GM18505 (cell line): ENCODE results near the gene GRID1.

Source experiments
- ATAC-seq: cut with Tn5 transposase; IDR thresholded peaks from one replicate; pipeline ENCODE4 v1.9.1; 2021; ENCODE audit not compliant: unreplicated experiment
- POLR2A ChIP-seq: IDR thresholded peaks from 4 replicates; pipeline ENCODE4 v1.6.1; 2011; ENCODE audit warnings: borderline replicate concordance; ENCODE audit not compliant: insufficient read depth, insufficient read length; ENCODE audit errors: extremely low read depth

GRID1 gene

GRCh38 chr10:86349474-86349873, 17.1 kb downstream of the GRID1 start:
- no peak for TF ChIP-seq POLR2A
- no peak for ATAC-seq

- ATAC-seq = no peak
- TF ChIP-seq POLR2A = no peak
Observed at GRCh38 chr10:86348321-86349210, 18.0 kb downstream of the GRID1 start.

DNA sequence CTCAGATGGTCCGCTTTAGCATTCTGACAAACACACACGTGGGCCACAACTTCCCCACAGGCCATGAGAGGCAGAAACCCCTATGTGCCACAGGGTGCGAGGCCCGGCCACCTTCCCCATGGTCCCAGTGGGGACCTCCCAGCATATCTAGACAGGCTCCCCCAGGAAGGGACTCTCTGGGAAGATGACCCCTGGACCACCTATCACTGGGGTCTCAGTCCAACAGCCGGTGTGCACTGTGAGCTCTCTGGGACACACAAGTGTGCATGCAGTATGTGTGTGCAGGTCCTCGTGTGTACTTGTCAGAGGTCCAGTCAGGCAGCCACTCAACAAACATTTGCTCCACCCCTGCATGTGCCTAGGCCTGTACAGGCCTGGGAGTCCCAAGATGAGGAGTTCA, 18.7 kb downstream of the GRID1 start:
- no peak for TF ChIP-seq POLR2A
- ATAC-seq = no peak

- no peak for ATAC-seq
- TF ChIP-seq POLR2A = no peak
Observed at GRCh38 chr10:86346799-86347665, 19.6 kb downstream of the GRID1 start.

- no peak for ATAC-seq
- TF ChIP-seq POLR2A = no peak
Observed at GRCh38 chr10:86345859-86346798, 20.5 kb downstream of the GRID1 start.

GRCh38 chr10:86345296-86345858, 21.2 kb downstream of the GRID1 start:
- ATAC-seq = no peak

DNA sequence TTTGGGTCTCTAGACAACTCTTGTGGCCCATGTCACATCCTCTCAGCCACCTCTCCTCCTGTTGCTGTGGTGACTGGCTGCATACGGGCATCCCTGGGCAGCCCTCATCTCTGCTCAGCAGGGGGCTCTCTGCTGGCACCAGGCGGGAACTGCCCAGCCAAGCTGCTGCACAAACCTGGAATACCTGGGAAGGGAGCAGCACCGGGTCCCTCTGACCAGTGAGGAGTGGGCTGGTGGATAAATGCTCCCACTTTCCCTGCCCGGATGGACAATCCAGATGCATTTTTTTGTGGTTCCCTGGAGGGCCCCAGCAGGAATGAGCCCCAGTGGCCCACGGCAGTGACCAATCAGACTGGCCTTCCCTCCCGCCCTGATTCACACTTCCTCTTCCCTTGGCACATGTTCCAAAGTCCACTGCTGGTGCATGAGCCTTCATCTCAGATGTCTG, 21.9 kb downstream of the GRID1 start:
- TF ChIP-seq POLR2A = no peak
- ATAC-seq = no peak

More at GRCh38 chr10:86345296-86345858, 21.2 kb downstream of the GRID1 start:
- TF ChIP-seq POLR2A = no peak

DNA sequence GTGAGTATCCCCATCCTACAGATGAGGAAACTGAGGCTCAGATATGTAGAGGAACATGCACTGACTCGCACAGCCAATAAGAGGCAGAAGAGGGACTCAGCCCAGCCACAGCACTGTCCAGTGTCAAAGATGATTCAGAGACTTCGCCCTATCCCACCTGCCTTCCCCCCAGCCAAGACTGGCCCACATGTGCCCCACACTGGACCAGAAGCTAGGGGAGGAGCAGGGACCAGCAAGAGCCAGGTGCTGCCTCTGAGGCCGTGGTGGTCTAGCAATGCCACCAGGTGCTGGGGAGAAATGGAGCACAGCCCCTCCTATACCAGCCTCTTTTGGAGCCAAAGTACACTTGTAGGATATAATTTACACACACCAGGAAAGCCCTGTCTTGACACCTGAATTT, 22.3 kb downstream of the GRID1 start:
- ATAC-seq = no peak
- no peak for TF ChIP-seq POLR2A

DNA sequence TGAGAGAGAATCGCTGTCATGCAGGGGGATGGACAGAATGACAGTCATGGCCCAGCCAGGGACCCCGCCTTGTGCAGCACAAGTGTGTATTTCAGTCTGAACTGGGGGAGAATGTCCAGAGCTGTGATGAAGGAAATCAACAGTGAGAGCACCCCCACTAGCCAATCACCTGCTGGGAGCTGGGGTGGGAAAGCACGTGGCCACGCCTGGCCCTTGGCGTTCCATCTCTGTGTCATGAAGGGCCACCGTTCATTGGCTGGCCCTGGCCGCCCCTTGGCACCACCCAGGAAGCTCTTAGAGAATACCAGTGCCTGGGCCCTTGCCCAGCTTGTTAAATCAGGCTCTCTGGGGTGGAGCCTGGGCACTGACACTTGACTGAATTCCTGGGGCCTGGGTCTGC, 22.8 kb downstream of the GRID1 start:
- no peak for TF ChIP-seq POLR2A
- no peak for ATAC-seq

- TF ChIP-seq POLR2A = no peak
- ATAC-seq = no peak
Observed at GRCh38 chr10:86342111-86342863, 24.3 kb downstream of the GRID1 start.

- no peak for ATAC-seq
- TF ChIP-seq POLR2A = no peak
Observed at GRCh38 chr10:86341361-86341811, 25.2 kb downstream of the GRID1 start.

GRCh38 chr10:86340991-86341260, 25.7 kb downstream of the GRID1 start:
- no peak for ATAC-seq
- no peak for TF ChIP-seq POLR2A
